Smooth muscle cell of the brain vasculature (primary cell): ENCODE results near the gene SLC7A14.

Experiments
- DNase-seq: peaks from one replicate; pipeline ENCODE4 v3.0.0-alpha.2; 2012; ENCODE audit warnings: low read depth, low spot score

The SLC7A14 gene

GRCh38 chr3:170585937-170586310 is at the start of gene SLC7A14:
TSS of gene SLC7A14 (minus strand) at chr3:170586075. CDS start at chr3:170526936, 59,139 bp downstream.
- no peak for DNase-seq

- no peak for DNase-seq
Observed at GRCh38 chr3:170635385-170635735, 49.5 kb upstream of the SLC7A14 start.

GRCh38 chr3:170634663-170635384 is 48.9 kb upstream of the SLC7A14 start:
- no peak for DNase-seq

- no peak for DNase-seq
Observed at GRCh38 chr3:170633573-170633972, 47.7 kb upstream of the SLC7A14 start.

- DNase-seq: no peak
Observed at GRCh38 chr3:170632780-170633179, 46.9 kb upstream of the SLC7A14 start.

GRCh38 chr3:170631755-170632488 is 46.0 kb upstream of the SLC7A14 start:
- DNase-seq: no peak

GRCh38 chr3:170623524-170623923 is 37.6 kb upstream of the SLC7A14 start:
- DNase-seq: no peak

GRCh38 chr3:170622369-170623159 is 36.7 kb upstream of the SLC7A14 start:
- peak; percentile 81 for DNase-seq

- no peak for DNase-seq
Observed at GRCh38 chr3:170621256-170621655, 35.4 kb upstream of the SLC7A14 start.

GRCh38 chr3:170614214-170614966 is 28.5 kb upstream of the SLC7A14 start:
- no peak for DNase-seq

GRCh38 chr3:170611751-170612150 is 25.9 kb upstream of the SLC7A14 start:
- no peak for DNase-seq

- DNase-seq: no peak
Observed at GRCh38 chr3:170610321-170610884, 24.5 kb upstream of the SLC7A14 start.

- DNase-seq: no peak
Observed at GRCh38 chr3:170608475-170608874, 22.6 kb upstream of the SLC7A14 start.

- DNase-seq: no peak
Observed at GRCh38 chr3:170606675-170607074, 20.8 kb upstream of the SLC7A14 start.

- no peak for DNase-seq
Observed at GRCh38 chr3:170605490-170605889, 19.6 kb upstream of the SLC7A14 start.

GRCh38 chr3:170603770-170604510 is 18.1 kb upstream of the SLC7A14 start:
- no peak for DNase-seq

- no peak for DNase-seq
Observed at GRCh38 chr3:170602556-170602955, 16.7 kb upstream of the SLC7A14 start.

- DNase-seq: no peak
Observed at GRCh38 chr3:170600005-170600624, 14.2 kb upstream of the SLC7A14 start.

- DNase-seq: no peak
Observed at GRCh38 chr3:170599091-170599490, 13.2 kb upstream of the SLC7A14 start.

GRCh38 chr3:170598091-170598502 is 12.2 kb upstream of the SLC7A14 start:
- no peak for DNase-seq
